Sigmoid colon (tissue), 3 donors: ENCODE results near the gene ROM1.

Experiments used
- CTCF ChIP-seq, 4 experiments: fragments of 450-650 bp in 3 of 4; fragments of 200-600 bp in 1 of 4; IDR thresholded peaks; one replicate each; pipeline ENCODE4 v1.5.1; 2016 to 2019; ENCODE audit warnings: antibody characterized with exemption in 4 of 4, mild to moderate bottlenecking in 3 of 4, moderate library complexity in 2 of 4
- POLR2A ChIP-seq, 2 donors: fragments of 450-650 bp; IDR thresholded peaks; one replicate each; pipeline ENCODE4 v1.6.1; 2016; ENCODE audit warnings: antibody characterized with exemption in 2 of 2, mild to moderate bottlenecking in 2 of 2, moderate library complexity in 2 of 2

- TF ChIP-seq POLR2A (IDR thresholded peaks at IDR 0.05) (no peak), CTCF (IDR thresholded peaks at IDR 0.05) (no peak)
Observed at GRCh38 chr11:62627713-62628112, 14.7 kb downstream of the ROM1 start.
